Ascending aorta (tissue), 2 donors: ENCODE data around the gene CKLF. TPM values are rescaled to one million over a fixed set of nuclear protein-coding genes. Genes with fewer than 3 reads are reported as not detected.
A peak's percentile ranks its signal among the peaks of the same experiment; 100 is the strongest.

Experiments used
- DNase-seq, 2 donors: peaks; one replicate each; pipeline ENCODE4 v3.0.0-alpha.2; 2019; ENCODE audit warnings: low spot score in 2 of 2
- H3K27ac ChIP-seq, 2 donors: fragments of 200-600 bp; sonication (generic); one replicate each; pipeline ENCODE4 v1.5.1; 2016 to 2017; ENCODE audit warnings: mild to moderate bottlenecking in 1 of 2
- H3K27me3 ChIP-seq: fragments of 200-600 bp; sonication (generic); one replicate; pipeline ENCODE4 v1.5.1; 2017
- H3K36me3 ChIP-seq, 2 donors: fragments of 200-600 bp; sonication (generic); one replicate each; pipeline ENCODE4 v1.5.1; 2016
- H3K4me1 ChIP-seq, 2 donors: fragments of 200-600 bp; sonication (generic); one replicate each; pipeline ENCODE4 v1.5.1; 2016 to 2017; ENCODE audit warnings: mild to moderate bottlenecking in 1 of 2
- H3K4me3 ChIP-seq, 2 donors: fragments of 200-600 bp; sonication (generic); one replicate each; pipeline ENCODE4 v1.5.1; 2016 to 2017; ENCODE audit warnings: mild to moderate bottlenecking in 1 of 2
- H3K9me3 ChIP-seq, 2 donors: fragments of 200-600 bp; sonication (generic); one replicate each; pipeline ENCODE4 v1.5.1; 2016
- CTCF ChIP-seq, 3 experiments: fragments of 200-600 bp in 2 of 3; fragments of 450-650 bp in 1 of 3; sonication (generic) in 2 of 3; IDR thresholded peaks; one replicate each; pipeline ENCODE4 v1.5.1; 2016 to 2019; ENCODE audit warnings: antibody characterized with exemption in 3 of 3, mild to moderate bottlenecking in 1 of 3, moderate library complexity in 1 of 3
- intact Hi-C: fragments of 100-400 bp; cut with DNase I; formaldehyde crosslinking; loops from one replicate; pipeline ENCODE4 v1.15.1; 2023
- total RNA-seq: library from RNA; depleted of rRNA; stranded (reverse); fragments of >200 nt; gene quantifications from one replicate; pipeline ENCODE4 v1.1.0, GENCODE V29; 2016

Gene CKLF
- total RNA-seq, 1 donor from 2014 or later = not detected

- Histone ChIP-seq H3K4me1 (peaks cover 0 to 9% of the 10 kb centered on the region in 2 donors), H3K9me3 (no peaks in the 10 kb centered on the region), H3K27ac (no peak overlapping the region), H3K4me3 (no peak overlapping the region), H3K27me3 (no peaks in the 10 kb centered on the region), H3K36me3 (no peaks in the 10 kb centered on the region)
- no peak for DNase-seq
- intact Hi-C loops = no loop called here
- no peak for TF ChIP-seq CTCF (IDR thresholded peaks at IDR 0.05)
Observed at GRCh38 chr16:66600477-66600876, 48.1 kb downstream of the CKLF start.

GRCh38 chr16:66601471-66601870 is 49.1 kb downstream of the CKLF start:
- no peaks in the 10 kb centered on the region for H3K36me3 ChIP-seq
- H3K9me3 ChIP-seq = no peaks in the 10 kb centered on the region
- intact Hi-C loops = no loop called here
- DNase-seq = no peak
- peaks cover 0 to 13% of the 10 kb centered on the region in 2 donors for H3K4me1 ChIP-seq
- no peaks in the 10 kb centered on the region for H3K27me3 ChIP-seq
- no peak overlapping the region for H3K27ac ChIP-seq
- no peak for TF ChIP-seq CTCF (IDR thresholded peaks at IDR 0.05)
- no peak overlapping the region for H3K4me3 ChIP-seq

- intact Hi-C loops = loop anchor here (2.0 kb wide), 1 partner anchor 55 kb away; no protein-coding TSS in a partner anchor
- DNase-seq = peak in 1 of 2 donors; percentile 80
- Histone ChIP-seq H3K4me1 (peaks cover 0 to 14% of the 10 kb centered on the region in 2 donors), H3K4me3 (peak overlapping the region; percentile 66 to 91), H3K27ac (peak overlapping the region; percentile 93), H3K27me3 (no peaks in the 10 kb centered on the region), H3K36me3 (no peaks in the 10 kb centered on the region), H3K9me3 (no peaks in the 10 kb centered on the region)
- no peak for TF ChIP-seq CTCF (IDR thresholded peaks at IDR 0.05)
Observed at GRCh38 chr16:66603537-66604375, 51.4 kb downstream of the CKLF start.

- TF ChIP-seq CTCF (IDR thresholded peaks at IDR 0.05) = peak; percentile 80 to 87 (median 83)
- intact Hi-C loops = loop anchor here (1.0 to 5.0 kb wide), 5 partner anchors 56 to 263 kb away; partner anchors contain the start of gene DYNC1LI2
- peak within 1 kb of the TSS; percentile 66 to 91 for H3K4me3 ChIP-seq
- peak in 1 of 2 donors; percentile 83 for DNase-seq
- peaks cover 0 to 18% of the 10 kb centered on the region in 2 donors for H3K4me1 ChIP-seq
- H3K36me3 ChIP-seq = peaks cover 0 to 7% of the 10 kb centered on the region in 2 donors
- peak within 1 kb of the TSS; percentile 93 for H3K27ac ChIP-seq
- no peaks in the 10 kb centered on the region for H3K27me3 ChIP-seq
- H3K9me3 ChIP-seq = no peaks in the 10 kb centered on the region
Observed at GRCh38 chr16:66604376-66605176, 52.2 kb downstream of the CKLF start, which contains the start of gene CMTM3. CMTM3 (plus strand) TSS chr16:66604704; CDS start chr16:66604806, 102 bp downstream.

- H3K4me3 ChIP-seq = peak overlapping the region; percentile 66 to 91
- H3K27ac ChIP-seq = peak overlapping the region; percentile 93
- H3K4me1 ChIP-seq = peaks cover 0 to 18% of the 10 kb centered on the region in 2 donors
- peaks cover 7 to 15% of the 10 kb centered on the region in 2 donors for H3K36me3 ChIP-seq
- TF ChIP-seq CTCF (IDR thresholded peaks at IDR 0.05) = no peak
- intact Hi-C loops = loop anchor here (1.0 to 5.0 kb wide), 5 partner anchors 57 to 262 kb away; partner anchors contain the start of gene DYNC1LI2
- DNase-seq = peak in 1 of 2 donors; percentile 82
- no peaks in the 10 kb centered on the region for H3K27me3 ChIP-seq
- H3K9me3 ChIP-seq = no peaks in the 10 kb centered on the region
Observed at GRCh38 chr16:66605177-66605978, 53.0 kb downstream of the CKLF start.
